ENCODE results near the gene CAMK2G.

DNA sequence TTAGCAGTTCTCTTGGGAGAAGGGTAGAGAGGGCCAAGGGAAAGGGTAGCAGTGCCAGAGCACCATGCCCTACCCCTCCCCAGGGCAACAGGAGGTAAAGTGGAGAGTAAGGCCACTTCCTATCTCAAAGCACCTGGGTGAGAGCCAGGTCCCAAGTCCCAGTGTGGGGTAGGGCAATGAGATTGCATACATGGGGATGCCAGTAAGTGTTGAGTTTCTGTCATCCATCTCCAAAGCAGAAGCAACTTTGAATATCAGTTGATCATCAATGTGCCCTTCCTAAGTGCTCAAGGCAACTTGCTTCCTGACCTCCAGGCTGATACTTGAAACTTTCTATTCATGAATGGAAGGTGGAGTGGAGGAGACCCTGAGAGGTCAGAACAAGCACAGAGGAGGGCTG lies 2.2 kb upstream of the CAMK2G start:
- TF ChIP-seq, protein P1, sequence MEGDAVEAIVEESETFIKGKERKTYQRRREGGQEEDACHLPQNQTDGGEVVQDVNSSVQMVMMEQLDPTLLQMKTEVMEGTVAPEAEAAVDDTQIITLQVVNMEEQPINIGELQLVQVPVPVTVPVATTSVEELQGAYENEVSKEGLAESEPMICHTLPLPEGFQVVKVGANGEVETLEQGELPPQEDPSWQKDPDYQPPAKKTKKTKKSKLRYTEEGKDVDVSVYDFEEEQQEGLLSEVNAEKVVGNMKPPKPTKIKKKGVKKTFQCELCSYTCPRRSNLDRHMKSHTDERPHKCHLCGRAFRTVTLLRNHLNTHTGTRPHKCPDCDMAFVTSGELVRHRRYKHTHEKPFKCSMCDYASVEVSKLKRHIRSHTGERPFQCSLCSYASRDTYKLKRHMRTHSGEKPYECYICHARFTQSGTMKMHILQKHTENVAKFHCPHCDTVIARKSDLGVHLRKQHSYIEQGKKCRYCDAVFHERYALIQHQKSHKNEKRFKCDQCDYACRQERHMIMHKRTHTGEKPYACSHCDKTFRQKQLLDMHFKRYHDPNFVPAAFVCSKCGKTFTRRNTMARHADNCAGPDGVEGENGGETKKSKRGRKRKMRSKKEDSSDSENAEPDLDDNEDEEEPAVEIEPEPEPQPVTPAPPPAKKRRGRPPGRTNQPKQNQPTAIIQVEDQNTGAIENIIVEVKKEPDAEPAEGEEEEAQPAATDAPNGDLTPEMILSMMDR (IDR thresholded peaks at IDR 0.05), result no peak
- TF ChIP-seq POLR2A (IDR thresholded peaks at IDR 0.05) (no peak), POLR2AphosphoS5 (IDR thresholded peaks at IDR 0.05) (no peak)
